ENCODE results near the gene BABAM2.

GRCh38 chr2:28347596-28347995 is 457.1 kb downstream of the BABAM2 start:
- no peak for TF ChIP-seq POLR2AphosphoS5 (IDR thresholded peaks at IDR 0.05)
- no peak for TF ChIP-seq CTCF (IDR thresholded peaks at IDR 0.05)

All from transverse colon (tissue), 4 donors.